NT2/D1 (cell line): ENCODE measurements around the gene TBC1D25.

Source experiments
- SUZ12 ChIP-seq: IDR thresholded peaks from 2 replicates; pipeline ENCODE4 v1.6.1; 2011; ENCODE audit not compliant: insufficient read length, insufficient read depth; ENCODE audit errors: extremely low read depth
- YY1 ChIP-seq: IDR thresholded peaks from 2 replicates; pipeline ENCODE4 v1.6.1; 2011; ENCODE audit not compliant: insufficient read length, insufficient read depth

GRCh38 chrX:48599341-48599740 is 59.8 kb downstream of the TBC1D25 start:
- no peak for TF ChIP-seq YY1
- TF ChIP-seq SUZ12, result no peak
